Sigmoid colon (tissue), 4 donors: ENCODE measurements around the gene EMD.

Source experiments
- EP300 ChIP-seq, 4 donors: sonication (generic); formaldehyde crosslinking; IDR thresholded peaks; one replicate each; pipeline ENCODE4 v1.6.1; 2017; ENCODE audit warnings: antibody characterized with exemption in 4 of 4
- POLR2AphosphoS5 ChIP-seq, 4 donors: sonication (generic); formaldehyde crosslinking; IDR thresholded peaks; one replicate each; pipeline ENCODE4 v1.6.1; 2017; ENCODE audit warnings: antibody characterized with exemption in 4 of 4
- TF ChIP-seq, protein P1 (sequence below), 4 experiments: fragments of 450-650 bp in 3 of 4; fragments of 200-600 bp in 1 of 4; IDR thresholded peaks; one replicate each; pipeline ENCODE4 v1.5.1; 2016 to 2019; ENCODE audit warnings: antibody characterized with exemption in 4 of 4, mild to moderate bottlenecking in 3 of 4, moderate library complexity in 2 of 4

DNA sequence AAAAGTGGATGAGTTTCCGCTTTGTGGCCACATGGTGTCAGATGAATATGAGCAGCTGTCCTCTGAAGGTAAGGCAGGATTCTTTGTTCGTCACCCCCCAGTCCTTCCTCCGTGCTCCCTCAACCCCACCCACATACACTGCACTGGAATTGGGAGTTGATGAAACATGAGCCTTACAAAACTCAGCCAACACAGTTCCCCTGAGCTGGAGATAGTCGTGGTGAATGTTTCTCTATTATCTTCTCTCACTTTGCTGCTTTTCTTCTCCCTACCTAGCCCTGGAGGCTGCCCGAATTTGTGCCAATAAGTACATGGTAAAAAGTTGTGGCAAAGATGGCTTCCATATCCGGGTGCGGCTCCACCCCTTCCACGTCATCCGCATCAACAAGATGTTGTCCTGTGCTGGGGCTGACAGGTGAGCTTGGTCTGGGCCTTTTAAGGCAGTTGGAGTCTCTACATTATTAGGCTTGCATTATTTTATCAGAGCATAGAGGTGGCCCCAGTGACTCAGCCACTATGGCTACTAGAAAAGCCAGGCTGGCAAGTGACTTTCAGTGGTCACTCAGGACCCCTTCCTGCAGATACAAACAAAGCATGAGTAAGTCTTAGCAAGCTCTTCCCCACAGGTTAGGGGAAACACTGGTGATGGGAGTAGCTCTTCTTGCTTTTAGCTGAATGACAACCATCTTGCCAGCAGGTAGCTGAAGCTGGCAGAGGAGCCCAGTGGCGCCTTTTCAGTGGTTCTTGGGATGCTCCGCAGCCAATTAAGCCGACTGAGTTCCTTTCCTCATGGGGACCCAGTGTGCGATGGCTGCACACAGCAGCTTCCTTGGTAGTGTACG lies 20.7 kb downstream of the EMD start:
- TF ChIP-seq EP300 (IDR thresholded peaks at IDR 0.05) (no peak), POLR2AphosphoS5 (IDR thresholded peaks at IDR 0.05) (peak in 1 of 4 donors; percentile 21)
- TF ChIP-seq, protein P1, sequence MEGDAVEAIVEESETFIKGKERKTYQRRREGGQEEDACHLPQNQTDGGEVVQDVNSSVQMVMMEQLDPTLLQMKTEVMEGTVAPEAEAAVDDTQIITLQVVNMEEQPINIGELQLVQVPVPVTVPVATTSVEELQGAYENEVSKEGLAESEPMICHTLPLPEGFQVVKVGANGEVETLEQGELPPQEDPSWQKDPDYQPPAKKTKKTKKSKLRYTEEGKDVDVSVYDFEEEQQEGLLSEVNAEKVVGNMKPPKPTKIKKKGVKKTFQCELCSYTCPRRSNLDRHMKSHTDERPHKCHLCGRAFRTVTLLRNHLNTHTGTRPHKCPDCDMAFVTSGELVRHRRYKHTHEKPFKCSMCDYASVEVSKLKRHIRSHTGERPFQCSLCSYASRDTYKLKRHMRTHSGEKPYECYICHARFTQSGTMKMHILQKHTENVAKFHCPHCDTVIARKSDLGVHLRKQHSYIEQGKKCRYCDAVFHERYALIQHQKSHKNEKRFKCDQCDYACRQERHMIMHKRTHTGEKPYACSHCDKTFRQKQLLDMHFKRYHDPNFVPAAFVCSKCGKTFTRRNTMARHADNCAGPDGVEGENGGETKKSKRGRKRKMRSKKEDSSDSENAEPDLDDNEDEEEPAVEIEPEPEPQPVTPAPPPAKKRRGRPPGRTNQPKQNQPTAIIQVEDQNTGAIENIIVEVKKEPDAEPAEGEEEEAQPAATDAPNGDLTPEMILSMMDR (IDR thresholded peaks at IDR 0.05): no peak
